GM21423 (cell line): ENCODE measurements around the gene VPS39.

Source experiments
- ATAC-seq: cut with Tn5 transposase; IDR thresholded peaks from one replicate; pipeline ENCODE4 v1.9.1; 2021; ENCODE audit warnings: mild to moderate bottlenecking, moderate library complexity; ENCODE audit not compliant: unreplicated experiment

Gene VPS39

GRCh38 chr15:42131826-42132806 lies 76.0 kb downstream of the VPS39 start:
- no peak for ATAC-seq

GRCh38 chr15:42131006-42131405 lies 77.1 kb downstream of the VPS39 start:
- ATAC-seq = no peak

- ATAC-seq = no peak
Measured at GRCh38 chr15:42130246-42130986, 77.7 kb downstream of the VPS39 start.

- no peak for ATAC-seq
Measured at GRCh38 chr15:42129364-42129763, 78.7 kb downstream of the VPS39 start.

- no peak for ATAC-seq
Measured at GRCh38 chr15:42128476-42128875, 79.6 kb downstream of the VPS39 start.

GRCh38 chr15:42123546-42123945 lies 84.6 kb downstream of the VPS39 start:
- no peak for ATAC-seq

- ATAC-seq = no peak
Measured at GRCh38 chr15:42121682-42122081, 86.4 kb downstream of the VPS39 start.

- no peak for ATAC-seq
Measured at GRCh38 chr15:42121021-42121420, 87.1 kb downstream of the VPS39 start.

- no peak for ATAC-seq
Measured at GRCh38 chr15:42120285-42120684, 87.8 kb downstream of the VPS39 start.

- ATAC-seq = no peak
Measured at GRCh38 chr15:42119446-42119760, 88.7 kb downstream of the VPS39 start.

- no peak for ATAC-seq
Measured at GRCh38 chr15:42118650-42119445, 89.3 kb downstream of the VPS39 start.

GRCh38 chr15:42111924-42112323 lies 96.2 kb downstream of the VPS39 start:
- ATAC-seq = no peak

GRCh38 chr15:42110367-42110766 lies 97.7 kb downstream of the VPS39 start:
- ATAC-seq = no peak

- ATAC-seq = no peak
Measured at GRCh38 chr15:42108806-42109205, 99.3 kb downstream of the VPS39 start.
